Middle frontal gyrus (tissue), 1 donor: Measurements from ENCODE around the gene TTC12.

Experiments used
- DNase-seq: peaks from one replicate; pipeline ENCODE4 v3.0.0-alpha.2; 2015; ENCODE audit warnings: low spot score; ENCODE audit errors: extremely low spot score

Gene TTC12

GRCh38 chr11:113329725-113330124 is 15.3 kb downstream of the TTC12 start:
- DNase-seq: no peak

GRCh38 chr11:113331441-113331840 is 17.1 kb downstream of the TTC12 start:
- DNase-seq: no peak

GRCh38 chr11:113332023-113332422 is 17.6 kb downstream of the TTC12 start:
- no peak for DNase-seq

DNA sequence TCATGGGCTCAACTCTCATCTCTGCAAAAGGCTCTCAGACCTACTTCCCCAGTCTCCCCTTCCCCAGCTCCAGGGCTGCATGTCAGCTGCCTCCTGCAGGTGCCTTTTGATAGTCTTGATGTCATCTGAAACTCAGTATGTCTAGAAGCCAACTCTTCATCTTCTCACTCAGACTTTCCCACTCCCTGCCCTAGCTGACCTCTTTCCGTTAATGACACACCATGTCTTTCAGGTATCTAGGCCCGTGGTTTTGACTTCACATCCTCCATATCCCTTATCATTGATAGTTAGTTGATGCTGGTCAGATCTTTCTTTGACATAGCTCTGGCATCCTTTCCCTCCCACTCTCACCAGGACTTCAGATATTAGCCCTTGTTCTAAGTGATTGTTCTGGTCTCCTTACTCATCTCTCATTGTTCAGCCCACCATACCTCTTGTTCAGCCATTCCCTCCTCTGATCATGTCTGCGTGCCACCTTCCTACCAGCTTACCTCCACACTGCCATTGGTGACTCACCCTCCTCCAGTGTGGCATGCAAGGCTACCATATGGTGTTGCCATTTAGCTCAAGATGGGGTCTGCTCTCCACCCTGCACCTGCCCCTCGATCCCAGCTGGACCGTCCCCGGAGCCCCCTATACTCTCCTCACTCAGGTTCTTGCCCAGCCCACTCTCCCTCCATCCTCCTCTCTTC is 18.4 kb downstream of the TTC12 start:
- no peak for DNase-seq

- DNase-seq: no peak
These were observed 19.8 kb downstream of the TTC12 start for GRCh38 chr11:113334183-113334582.

- no peak for DNase-seq
These were observed 24.3 kb downstream of the TTC12 start for GRCh38 chr11:113338730-113339129.

- DNase-seq: no peak
These were observed 25.7 kb downstream of the TTC12 start for GRCh38 chr11:113339929-113340589.

- DNase-seq: no peak
These were observed 27.2 kb downstream of the TTC12 start for GRCh38 chr11:113341388-113342165.

DNA sequence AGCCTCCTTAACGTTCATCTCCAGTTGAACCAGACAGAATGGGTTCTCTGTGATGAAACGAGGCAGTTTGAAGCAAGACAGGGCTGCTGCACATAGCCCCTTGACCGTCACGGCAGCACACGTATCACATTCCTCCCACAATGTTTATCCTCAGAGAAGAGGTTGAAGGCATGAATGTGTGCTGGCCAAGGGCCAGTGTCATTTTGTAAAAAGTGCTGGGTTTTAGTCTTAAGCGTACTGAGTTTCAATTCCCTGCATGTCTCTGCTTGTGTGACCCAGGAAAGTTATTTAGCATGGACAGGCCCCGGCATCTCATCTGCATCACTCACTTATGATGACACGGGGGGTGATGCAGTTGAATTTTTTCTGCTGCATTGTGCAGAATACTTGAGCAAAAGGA is 31.6 kb downstream of the TTC12 start:
- DNase-seq: no peak

GRCh38 chr11:113349528-113349927 is 35.1 kb downstream of the TTC12 start:
- no peak for DNase-seq

GRCh38 chr11:113350336-113351067 is 36.1 kb downstream of the TTC12 start:
- no peak for DNase-seq

DNA sequence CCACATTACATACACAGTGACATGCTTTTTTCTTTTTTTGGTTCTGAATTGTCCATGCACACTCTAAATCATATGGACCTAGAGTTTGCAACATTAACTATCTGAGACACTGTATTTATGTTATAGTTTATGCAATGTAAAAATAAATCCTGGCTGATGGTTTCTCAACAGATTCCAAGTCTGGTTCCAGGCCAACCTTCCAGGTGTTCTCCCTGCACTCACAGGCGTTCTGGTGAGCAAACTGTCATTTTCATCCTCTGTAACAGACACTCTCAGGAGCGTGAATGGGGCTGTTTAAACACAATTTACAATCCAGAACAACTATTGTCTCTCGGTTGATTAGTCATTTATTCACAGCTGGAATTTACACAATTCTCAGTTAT is 36.7 kb downstream of the TTC12 start:
- no peak for DNase-seq

DNA sequence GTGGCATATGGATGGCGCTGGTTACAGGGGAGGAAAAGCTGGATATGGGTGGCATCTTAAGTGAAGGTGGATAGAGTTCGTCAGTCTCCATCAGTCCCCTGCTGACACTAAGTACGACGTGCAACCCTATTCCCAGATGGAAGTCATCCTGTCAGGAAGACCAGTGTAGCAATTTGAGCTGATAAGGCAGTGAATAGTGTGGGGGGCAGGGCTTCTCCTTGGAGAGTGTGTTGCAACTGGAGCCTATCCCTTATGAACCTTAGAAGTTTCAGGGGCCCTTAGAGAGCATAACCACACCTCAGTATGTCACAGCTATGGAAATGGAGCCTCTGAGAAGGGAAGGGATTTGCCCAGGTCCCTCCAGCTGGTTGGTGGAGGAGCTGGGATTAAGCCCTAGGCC is 37.1 kb downstream of the TTC12 start:
- no peak for DNase-seq

- DNase-seq: no peak
These were observed 41.8 kb downstream of the TTC12 start for GRCh38 chr11:113356203-113356602.

DNA sequence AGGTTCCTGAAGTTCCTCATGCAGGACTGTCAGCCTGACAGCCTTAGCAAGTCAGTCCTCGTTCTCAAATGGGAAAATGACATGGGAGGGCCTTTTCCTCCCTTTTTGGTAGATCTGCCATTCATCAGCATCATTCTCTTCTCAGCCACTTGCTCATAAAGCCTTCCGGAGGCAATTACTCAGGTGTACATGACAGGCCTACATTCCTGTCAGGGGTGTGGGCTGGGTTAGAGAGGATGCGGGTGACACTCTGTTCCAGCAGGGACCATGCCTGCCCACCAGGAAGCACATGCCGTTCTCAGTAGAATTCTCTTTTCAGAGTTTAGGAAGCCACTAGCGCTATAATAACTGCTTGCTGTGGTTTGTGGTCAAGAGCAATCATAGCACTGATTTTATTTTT is 49.0 kb downstream of the TTC12 start:
- DNase-seq: no peak

GRCh38 chr11:113363996-113364641 is 49.7 kb downstream of the TTC12 start:
- DNase-seq: no peak

- no peak for DNase-seq
These were observed 51.5 kb downstream of the TTC12 start for GRCh38 chr11:113365895-113366294.

DNA sequence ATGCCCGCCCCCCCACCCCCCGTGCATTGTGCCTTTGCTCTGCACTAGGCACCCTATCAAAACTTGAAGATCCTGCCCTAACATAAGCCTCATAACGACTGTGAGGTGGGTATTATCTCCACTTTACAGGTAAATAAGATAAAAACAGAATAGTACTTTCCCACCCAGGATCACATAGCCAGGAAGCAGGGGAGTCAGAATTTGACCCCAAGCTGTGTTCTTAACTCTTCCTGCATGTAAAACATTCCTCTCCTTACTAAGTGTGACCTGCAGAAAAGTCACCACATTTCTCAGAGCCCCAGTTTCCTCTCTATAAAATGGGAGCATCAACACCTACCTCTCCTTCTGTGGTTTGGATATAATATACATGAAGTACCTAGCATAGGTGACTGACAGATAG is 55.0 kb downstream of the TTC12 start:
- no peak for DNase-seq

- DNase-seq: no peak
These were observed 56.3 kb downstream of the TTC12 start for GRCh38 chr11:113370634-113371033.

- DNase-seq: no peak
These were observed 57.9 kb downstream of the TTC12 start for GRCh38 chr11:113372309-113372708.

- DNase-seq: no peak
These were observed 58.9 kb downstream of the TTC12 start for GRCh38 chr11:113373306-113373705.
